GM12872 (cell line): ENCODE data around the gene NDUFAF2.

Source experiments
- CTCF ChIP-seq: IDR thresholded peaks from 3 replicates; pipeline ENCODE4 v1.5.1; 2011; ENCODE audit warnings: low read depth, mild to moderate bottlenecking, low read length, moderate library complexity; ENCODE audit not compliant: insufficient read depth

The NDUFAF2 gene

GRCh38 chr5:60961685-60962084 lies 16.7 kb downstream of the NDUFAF2 start:
- TF ChIP-seq CTCF, result no peak

DNA sequence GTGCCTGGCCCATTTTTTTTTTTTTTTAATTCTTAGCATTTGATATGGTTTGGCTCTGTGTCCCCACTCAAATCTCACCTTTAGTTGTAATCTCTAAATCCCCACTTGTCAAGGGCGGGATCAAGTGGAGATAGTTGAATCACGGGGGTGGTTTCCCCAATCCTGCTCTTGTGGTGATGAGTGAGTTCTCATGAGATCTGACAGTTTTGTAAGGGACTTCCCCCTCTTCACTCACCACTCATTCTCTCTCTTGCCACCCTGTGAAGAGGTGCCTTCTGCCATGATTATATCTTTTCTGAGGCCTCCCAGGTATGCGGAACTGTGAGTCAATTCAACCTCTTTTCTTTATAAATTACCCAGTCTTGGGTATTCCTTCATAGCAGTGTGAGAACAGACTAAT lies 27.2 kb downstream of the NDUFAF2 start:
- no peak for TF ChIP-seq CTCF

DNA sequence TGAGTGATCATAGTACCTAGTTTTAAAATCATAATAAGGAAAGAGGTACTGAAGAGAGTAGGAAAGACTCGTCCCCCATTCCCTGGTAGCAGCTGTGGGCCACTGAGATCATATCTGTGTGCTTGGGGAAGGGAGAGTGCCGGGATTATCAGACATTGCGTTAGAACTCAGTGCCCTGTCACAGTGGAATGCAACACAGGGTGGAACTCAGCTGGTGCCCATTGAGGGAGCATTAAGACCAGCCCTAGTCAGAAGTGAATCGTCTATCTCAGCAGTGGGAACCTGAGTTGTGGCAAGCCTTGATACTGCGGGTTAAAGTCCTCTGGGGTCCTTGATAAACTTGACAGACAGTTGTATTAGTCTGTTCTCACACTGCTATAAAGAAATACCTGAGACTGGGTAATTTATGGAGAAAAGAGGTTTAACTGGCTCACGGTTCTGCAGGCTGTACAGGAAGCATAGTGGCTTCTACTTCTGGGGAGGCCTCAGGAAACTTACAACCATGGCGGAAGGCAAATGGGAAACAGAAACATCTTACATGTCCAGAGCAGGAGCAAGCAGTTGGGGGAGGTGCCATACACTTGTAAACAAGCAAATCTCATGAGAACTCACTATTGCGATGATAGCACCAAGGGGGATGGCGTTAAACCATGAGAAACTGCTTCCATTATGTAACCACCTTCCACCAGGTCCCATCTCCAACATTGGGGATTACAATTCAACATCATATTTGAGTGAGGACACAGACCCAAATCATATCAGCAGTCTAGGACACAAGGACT lies 33.1 kb downstream of the NDUFAF2 start:
- TF ChIP-seq CTCF, result no peak

GRCh38 chr5:60978968-60979367 lies 34.0 kb downstream of the NDUFAF2 start:
- TF ChIP-seq CTCF, result no peak

- no peak for TF ChIP-seq CTCF
Observed at GRCh38 chr5:60980511-60980910, 35.5 kb downstream of the NDUFAF2 start.

GRCh38 chr5:60989790-60990189 lies 44.8 kb downstream of the NDUFAF2 start:
- TF ChIP-seq CTCF, result no peak

- no peak for TF ChIP-seq CTCF
Observed at GRCh38 chr5:60992871-60993270, 47.9 kb downstream of the NDUFAF2 start.

- TF ChIP-seq CTCF, result no peak
Observed at GRCh38 chr5:60993425-60993824, 48.4 kb downstream of the NDUFAF2 start.
